HG03039 (cell line): Measurements from ENCODE around the gene FGD4.
A peak's percentile ranks its signal among the peaks of the same experiment; 100 is the strongest.

ENCODE experiments used
- ATAC-seq: cut with Tn5 transposase; IDR thresholded peaks from one replicate; pipeline ENCODE4 v1.9.1; 2021; ENCODE audit warnings: mild to moderate bottlenecking, moderate library complexity; ENCODE audit not compliant: unreplicated experiment

Gene FGD4

DNA sequence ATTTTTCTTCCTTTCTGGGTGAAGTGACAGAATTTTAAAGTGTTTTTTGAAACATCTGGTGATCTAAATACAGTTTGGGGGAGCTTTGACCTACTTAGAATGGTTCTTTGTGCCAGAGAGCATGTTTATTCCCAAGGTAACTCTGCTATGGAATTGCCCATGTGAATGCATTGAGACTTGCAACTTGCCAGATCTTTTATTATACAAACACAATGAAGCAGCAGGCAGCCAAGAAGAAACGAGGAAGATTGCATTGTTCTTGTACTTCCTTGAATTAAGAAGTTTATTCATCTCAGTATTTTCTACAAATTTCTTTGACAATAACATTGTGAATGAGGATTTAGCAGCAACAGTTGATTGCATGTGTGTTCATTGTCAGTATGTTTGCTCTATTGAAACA lies 55.5 kb downstream of the FGD4 start:
- no peak for ATAC-seq

GRCh38 chr12:32455607-32456071 lies 56.3 kb downstream of the FGD4 start:
- ATAC-seq = no peak

GRCh38 chr12:32457251-32458025 lies 58.1 kb downstream of the FGD4 start:
- no peak for ATAC-seq

GRCh38 chr12:32460638-32461037 lies 61.3 kb downstream of the FGD4 start:
- ATAC-seq = no peak

DNA sequence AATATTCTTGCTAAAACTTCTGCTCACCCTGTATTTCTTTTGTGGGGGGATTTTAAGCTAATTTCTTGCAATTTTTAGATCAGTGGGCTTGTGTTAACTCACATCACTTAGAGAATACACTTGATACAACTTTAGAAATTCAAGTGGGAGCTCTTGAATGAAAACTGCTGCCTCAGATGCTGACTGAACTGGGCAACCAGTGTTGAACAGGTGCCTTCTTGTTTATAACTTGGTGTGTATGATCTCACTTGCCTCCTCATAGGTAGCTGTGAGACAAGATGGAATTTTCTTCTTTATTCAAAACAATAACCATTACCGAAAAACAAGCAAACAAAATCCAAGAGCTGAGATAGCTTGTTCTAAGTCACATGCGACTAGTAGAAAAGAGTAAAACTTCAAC lies 63.5 kb downstream of the FGD4 start:
- ATAC-seq = no peak

- ATAC-seq = no peak
These were observed 66.8 kb downstream of the FGD4 start for GRCh38 chr12:32466187-32466586.

DNA sequence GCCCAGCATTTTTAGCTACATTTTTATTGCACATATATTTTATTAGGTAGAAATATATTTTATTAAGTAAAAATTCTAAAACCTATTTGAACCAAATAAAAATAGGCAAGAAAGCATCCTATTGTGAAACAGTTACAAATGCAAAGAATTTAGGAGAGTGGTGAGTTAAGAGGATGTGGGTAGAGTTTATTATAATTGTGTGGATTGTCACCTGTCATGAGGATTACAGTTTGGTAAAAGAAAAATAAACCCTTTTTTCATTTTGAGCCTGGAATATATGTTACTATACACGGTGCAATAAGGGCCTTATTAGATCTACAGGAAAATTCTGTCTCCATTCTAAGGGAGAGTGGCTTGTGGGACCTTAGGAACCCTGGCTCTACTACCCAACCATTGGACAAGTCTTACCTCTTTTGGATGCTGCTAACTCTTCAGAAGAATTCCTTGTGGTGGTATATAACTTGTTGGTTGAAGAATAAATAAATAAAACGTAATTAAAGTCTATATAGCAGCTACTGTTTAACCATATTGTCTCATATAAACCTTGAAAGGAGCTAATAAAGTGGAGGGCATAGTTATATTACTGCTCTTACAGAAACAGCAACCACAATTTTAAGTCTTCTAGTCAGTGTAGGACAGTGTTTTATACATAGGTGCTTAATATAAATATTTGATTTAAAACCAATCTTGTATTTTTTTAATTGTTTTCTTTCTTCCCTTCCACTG lies 67.8 kb downstream of the FGD4 start:
- ATAC-seq = no peak

DNA sequence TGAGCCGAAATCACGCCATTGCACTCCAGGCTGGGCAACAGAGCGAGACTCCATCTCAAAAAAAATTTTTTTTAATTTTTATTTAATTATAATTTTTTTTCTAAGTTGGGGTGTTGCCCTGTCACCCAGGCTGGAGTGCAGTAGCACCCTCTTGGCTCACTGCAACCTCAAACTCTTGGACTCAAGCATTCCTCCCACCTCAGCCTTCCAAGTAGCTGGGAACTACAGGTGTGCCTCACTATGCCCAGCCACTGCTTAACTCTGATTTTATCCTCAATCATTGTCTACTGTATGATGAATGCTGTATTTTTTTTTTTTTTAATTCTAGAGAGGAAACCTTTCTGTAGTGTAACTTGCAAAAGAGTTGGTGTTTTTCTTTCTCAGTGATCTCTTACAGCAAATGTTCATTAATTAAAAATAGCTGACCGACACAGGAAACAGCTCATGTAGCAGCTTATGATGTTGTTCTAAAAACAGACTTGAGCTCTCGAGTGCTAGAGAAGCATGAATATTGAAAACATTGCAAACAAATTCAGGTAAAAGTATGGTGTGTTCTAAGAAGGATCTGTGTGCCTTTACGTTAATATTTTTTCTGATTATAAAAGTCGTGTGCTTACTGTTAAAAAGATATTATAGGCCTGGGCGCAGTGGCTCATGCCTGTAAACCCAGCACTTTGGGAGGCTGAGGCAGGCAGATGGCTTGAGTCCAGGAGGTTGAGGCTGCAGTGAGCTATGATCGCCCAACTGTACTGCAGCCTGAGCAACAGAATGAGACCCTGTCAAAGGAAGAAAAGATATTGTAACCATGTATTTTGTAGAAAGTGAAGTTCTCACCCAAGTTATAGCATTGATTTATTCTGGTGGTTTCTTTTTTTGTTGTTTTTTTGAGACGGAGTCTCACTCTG lies 68.9 kb downstream of the FGD4 start:
- no peak for ATAC-seq

- ATAC-seq = no peak
These were observed 71.6 kb downstream of the FGD4 start for GRCh38 chr12:32470936-32471470.

DNA sequence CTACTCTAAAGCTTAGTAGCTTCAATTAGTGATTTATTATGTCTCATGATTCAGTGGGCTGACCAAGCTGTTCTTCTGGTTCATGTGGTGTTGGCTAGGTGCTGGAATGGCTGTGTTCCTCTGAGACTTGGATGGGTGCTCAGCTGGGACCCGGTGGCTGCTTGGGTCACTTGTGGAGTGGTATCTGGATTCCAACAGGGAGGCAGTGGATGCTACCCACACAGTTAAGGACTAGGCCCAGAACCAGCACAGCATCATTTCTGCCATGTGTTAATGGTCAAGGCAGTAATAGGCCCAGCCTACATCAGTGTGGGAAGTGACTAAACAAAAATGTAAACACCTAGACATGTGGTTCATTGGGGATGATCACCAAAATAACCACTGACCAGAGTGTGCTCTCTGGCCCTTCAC lies 72.2 kb downstream of the FGD4 start:
- ATAC-seq = no peak

- no peak for ATAC-seq
These were observed 76.4 kb downstream of the FGD4 start for GRCh38 chr12:32475724-32476123.

DNA sequence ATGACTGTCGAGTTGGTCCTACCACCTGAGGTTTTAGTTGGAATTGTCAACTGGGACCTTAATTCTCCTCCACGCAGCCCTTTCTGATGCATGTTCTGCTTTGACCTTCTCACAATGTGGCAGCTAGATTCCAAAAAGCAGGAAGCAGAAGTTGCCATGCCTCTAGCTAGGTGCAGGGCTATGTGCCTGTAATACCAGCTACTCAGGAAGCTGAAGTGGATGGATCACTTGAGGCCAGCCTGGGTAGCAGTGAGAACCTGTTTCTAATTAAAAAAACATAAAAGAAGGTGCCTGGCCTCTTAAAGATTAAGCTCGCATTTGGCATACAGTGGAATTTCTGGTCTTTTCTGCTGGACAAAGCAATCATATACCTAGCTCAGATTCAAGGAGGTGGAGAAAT lies 77.1 kb downstream of the FGD4 start:
- no peak for ATAC-seq

GRCh38 chr12:32477714-32478113 lies 78.4 kb downstream of the FGD4 start:
- no peak for ATAC-seq

DNA sequence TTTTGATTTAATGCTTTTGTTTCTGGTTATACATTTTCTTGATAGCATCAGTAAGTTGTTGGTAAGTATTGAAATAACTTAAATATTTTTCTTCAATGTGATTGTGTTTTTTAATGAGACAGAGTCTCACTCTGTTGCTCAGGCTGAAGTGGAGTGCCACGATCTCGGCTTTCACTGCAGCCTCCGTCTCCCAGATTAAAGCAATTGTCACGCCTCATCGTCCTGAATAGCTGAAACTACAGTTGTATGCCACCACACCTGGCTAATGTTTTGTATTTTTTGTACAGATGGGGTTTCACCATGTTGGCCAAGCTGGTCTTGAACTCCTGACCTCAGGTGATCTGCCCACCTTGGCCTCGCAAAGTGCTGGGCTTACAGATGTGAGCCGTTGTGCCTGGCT lies 78.8 kb downstream of the FGD4 start:
- ATAC-seq = no peak

DNA sequence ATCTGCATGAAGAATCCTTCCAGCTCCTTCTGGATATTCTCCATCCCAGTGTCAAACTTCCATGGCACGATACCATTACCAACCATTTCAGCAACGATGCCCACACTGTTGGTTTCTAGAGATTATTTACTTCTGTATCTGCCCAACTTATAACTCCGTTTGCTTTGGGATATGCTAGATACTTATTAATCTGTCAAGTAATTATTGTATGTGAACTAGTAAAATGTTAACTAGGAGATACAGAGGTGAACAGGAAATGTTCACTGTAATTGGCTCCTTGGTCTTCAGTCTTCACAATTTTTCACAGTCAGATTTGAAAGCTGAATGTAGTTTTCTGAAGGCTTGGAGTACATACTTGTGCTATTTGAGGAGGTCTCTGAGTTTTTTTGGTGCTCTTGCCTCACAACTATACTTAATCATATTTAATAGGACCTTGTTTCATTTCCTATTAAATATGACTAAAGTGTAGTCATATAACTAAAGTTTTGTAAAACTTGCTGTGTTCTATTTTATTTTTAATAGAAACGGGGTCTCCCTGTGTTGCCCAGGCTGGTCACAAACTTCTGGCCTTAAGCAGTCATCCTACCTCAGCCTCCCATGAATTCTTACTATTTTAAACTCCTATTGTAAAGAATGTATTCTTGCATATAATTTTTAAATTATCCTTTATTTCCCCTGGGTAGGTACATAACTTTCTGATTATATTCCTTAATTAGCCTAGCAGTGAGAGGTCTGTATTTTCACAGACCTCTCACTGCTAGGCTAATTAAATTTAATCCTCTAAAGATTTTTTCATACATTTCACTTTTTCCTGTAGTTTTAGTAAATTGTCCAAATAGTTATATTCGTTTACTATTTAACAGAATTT lies 79.7 kb downstream of the FGD4 start:
- no peak for ATAC-seq

DNA sequence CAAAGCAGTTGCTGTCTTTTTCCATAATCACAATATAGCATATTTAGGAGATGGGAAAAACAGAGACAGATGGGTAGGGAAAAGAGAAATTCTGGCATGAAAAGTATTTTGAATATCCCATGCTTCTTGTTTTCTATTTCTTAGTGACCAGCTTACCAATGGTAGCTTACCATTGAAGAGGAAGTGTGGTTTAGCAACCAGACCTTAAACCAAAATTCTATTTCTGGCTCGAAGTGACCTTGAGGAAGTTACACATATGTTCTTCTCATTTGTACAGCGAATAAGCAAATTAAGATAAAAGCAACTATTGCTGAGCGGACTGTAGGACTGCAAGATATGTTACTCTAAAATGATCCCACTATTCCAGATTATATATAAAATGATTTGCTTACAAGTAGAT lies 82.9 kb downstream of the FGD4 start:
- ATAC-seq = peak; percentile 64

- ATAC-seq = no peak
These were observed 84.1 kb downstream of the FGD4 start for GRCh38 chr12:32483499-32483898.

DNA sequence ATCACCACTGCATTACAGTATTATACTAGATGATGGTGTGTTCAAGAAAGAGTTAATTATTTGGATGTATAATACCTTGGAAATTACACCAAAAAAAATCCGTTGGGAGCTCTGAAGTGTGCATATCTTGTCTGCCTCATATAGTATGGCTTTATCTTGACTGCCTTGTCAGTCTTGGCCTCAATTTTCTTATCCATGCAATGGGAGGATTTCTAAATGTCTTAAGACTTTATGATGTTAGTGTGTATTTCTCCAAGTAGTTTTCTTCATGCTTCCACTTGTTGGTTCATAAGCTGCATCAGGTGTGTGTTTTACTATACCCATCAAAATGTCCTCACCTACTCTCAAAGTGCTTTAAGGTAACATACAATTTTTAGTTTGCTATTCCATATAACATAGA lies 84.6 kb downstream of the FGD4 start:
- no peak for ATAC-seq

DNA sequence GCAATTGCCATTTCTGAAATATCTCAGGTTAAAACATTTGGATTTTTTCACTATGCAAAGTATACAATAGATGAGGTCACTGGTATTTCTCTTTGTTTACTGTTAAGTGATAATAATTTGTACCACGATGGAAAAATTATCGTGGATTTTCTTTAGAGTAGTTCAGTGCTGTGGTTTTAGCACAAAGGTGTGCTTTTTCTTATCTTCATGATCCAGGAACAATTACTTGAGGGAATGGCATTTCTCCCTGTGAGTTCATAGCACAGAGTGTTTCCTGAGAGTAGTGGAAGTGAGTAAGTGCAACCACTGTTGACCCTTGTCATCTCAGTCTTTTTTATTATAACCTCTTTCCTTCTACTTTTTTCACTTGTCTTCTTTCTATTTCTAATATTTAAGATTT lies 86.8 kb downstream of the FGD4 start:
- ATAC-seq = no peak

DNA sequence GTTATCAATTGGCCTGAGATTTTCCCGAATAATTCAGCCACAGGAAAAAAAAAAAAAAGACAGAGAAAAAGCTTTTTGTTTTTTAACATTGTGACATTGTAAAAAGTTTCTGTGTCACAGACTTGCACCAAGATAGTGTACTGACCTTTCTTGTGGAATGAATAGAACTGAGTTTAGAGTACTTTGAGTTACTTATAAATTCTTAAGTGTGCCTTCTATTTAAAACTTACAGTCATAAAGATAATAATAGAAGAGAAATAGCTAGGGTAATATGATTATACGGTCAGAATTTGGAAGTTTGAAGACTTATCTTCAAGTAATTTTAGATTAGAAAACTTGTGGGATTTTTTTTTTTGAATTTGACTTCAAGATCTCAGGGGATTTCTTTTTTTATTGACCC lies 88.8 kb downstream of the FGD4 start:
- ATAC-seq = no peak
